H1 (cell line): ENCODE data around the gene XPO6.

Source experiments
- BCL11A ChIP-seq, 2 experiments: IDR thresholded peaks; one replicate each; pipeline ENCODE4 v1.6.1; 2011; ENCODE audit warnings: low read depth in 2 of 2, low read length in 2 of 2, mild to moderate bottlenecking in 2 of 2
- CBX8 ChIP-seq: fragments of 300-800, 300-1000 bp; sonication (generic); IDR thresholded peaks from 2 replicates; pipeline ENCODE4 v1.7.1; 2016; ENCODE audit warnings: low read depth, low read length, borderline replicate concordance
- CREB1 ChIP-seq: IDR thresholded peaks from 2 replicates; pipeline ENCODE4 v1.6.1; 2012; ENCODE audit warnings: inconsistent platforms
- EP300 ChIP-seq, 2 experiments: IDR thresholded peaks; 1 replicate in 1 of 2; 2 replicates in 1 of 2; pipeline ENCODE4 v1.6.1; 2011 to 2012; ENCODE audit warnings: low read depth in 2 of 2, low read length in 2 of 2, mild to moderate bottlenecking in 2 of 2, borderline replicate concordance in 1 of 2, inconsistent platforms in 1 of 2, moderate library complexity in 1 of 2
- EZH2 ChIP-seq: fragments of 200-600 bp; sonication (generic); IDR thresholded peaks from 2 replicates; pipeline ENCODE4 v1.7.1; 2012; ENCODE audit warnings: low read depth, mild to moderate bottlenecking, moderate library complexity, low read length, inconsistent platforms; ENCODE audit not compliant: severe bottlenecking
- POLR2A ChIP-seq, 2 experiments: IDR thresholded peaks; 1 replicate in 1 of 2; 2 replicates in 1 of 2; pipeline ENCODE4 v1.6.1; 2011; ENCODE audit warnings: low read depth in 2 of 2, low read length in 2 of 2, mild to moderate bottlenecking in 2 of 2; ENCODE audit errors: control extremely low read depth in 1 of 2
- RFX5 ChIP-seq: IDR thresholded peaks from 2 replicates; pipeline ENCODE4 v1.6.1; 2011; ENCODE audit warnings: low read depth, low read length, improper control_type of control experiment, borderline replicate concordance
- RXRA ChIP-seq: IDR thresholded peaks from 2 replicates; pipeline ENCODE4 v1.6.1; 2011; ENCODE audit warnings: low read depth, mild to moderate bottlenecking, low read length, moderate library complexity; ENCODE audit not compliant: insufficient read depth
- SP2 ChIP-seq: IDR thresholded peaks from 2 replicates; pipeline ENCODE4 v1.6.1; 2012; ENCODE audit warnings: mild to moderate bottlenecking, low read length, inconsistent platforms
- SUZ12 ChIP-seq: fragments of 200-600 bp; sonication (generic); IDR thresholded peaks from 2 replicates; pipeline ENCODE4 v1.6.1; 2012; ENCODE audit warnings: mild to moderate bottlenecking, inconsistent platforms, low read length, moderate library complexity, mixed read lengths
- TAF1 ChIP-seq: IDR thresholded peaks from 2 replicates; pipeline ENCODE4 v1.6.1; 2011; ENCODE audit warnings: mild to moderate bottlenecking, low read depth, low read length
- YY1 ChIP-seq: IDR thresholded peaks from 2 replicates; pipeline ENCODE4 v1.6.1; 2011; ENCODE audit warnings: low read depth, mild to moderate bottlenecking, low read length
- ZNF274 ChIP-seq: IDR thresholded peaks from 2 replicates; pipeline ENCODE4 v1.7.0; 2012; ENCODE audit warnings: low read length, borderline replicate concordance; ENCODE audit errors: extremely low read depth
- TF ChIP-seq, protein P1 (sequence below), 3 experiments: IDR thresholded peaks; 1 replicate in 2 of 3; 2 replicates in 1 of 3; pipeline versions ENCODE4 v1.5.1 to v1.6.1; 2011; ENCODE audit warnings: low read length in 3 of 3, mild to moderate bottlenecking in 3 of 3, inconsistent platforms in 2 of 3, low read depth in 1 of 3, moderate library complexity in 1 of 3; ENCODE audit not compliant: insufficient read depth in 1 of 3; ENCODE audit errors: control extremely low read depth in 1 of 3

DNA sequence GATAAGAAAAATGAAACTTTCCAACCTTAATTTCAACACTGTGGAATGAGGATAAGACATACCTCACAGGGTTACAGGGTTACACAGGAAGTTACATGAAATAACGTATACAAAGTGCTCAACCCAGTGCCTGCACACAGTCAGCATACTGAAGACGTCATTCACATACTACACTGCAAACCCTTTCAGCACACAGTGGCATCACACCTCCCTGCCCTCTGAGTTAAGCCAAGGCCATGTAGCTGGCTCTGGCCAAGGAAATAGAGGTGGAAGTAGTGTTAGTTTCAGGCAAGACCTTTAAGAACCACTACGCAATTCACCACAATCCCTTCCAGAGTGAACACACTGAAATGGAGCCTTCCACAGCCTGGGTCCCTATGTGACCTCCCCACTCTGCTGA lies 101.7 kb downstream of the XPO6 start:
- TF ChIP-seq POLR2A (IDR thresholded peaks at IDR 0.05; ENCODE audit: control extremely low read depth in 1 of 2, low read depth in 2 of 2, low read length in 2 of 2) (no peak), BCL11A (IDR thresholded peaks at IDR 0.05; ENCODE audit: low read depth in 2 of 2, low read length in 2 of 2) (no peak), SUZ12 (no peak), SP2 (no peak), EZH2 (no peak), ZNF274 (no peak), RFX5 (no peak), EP300 (IDR thresholded peaks at IDR 0.05; ENCODE audit: borderline replicate concordance in 1 of 2, low read depth in 2 of 2, low read length in 2 of 2) (no peak), RXRA (no peak), TAF1 (no peak), CREB1 (no peak), YY1 (no peak), CBX8 (no peak)
- TF ChIP-seq, protein P1, sequence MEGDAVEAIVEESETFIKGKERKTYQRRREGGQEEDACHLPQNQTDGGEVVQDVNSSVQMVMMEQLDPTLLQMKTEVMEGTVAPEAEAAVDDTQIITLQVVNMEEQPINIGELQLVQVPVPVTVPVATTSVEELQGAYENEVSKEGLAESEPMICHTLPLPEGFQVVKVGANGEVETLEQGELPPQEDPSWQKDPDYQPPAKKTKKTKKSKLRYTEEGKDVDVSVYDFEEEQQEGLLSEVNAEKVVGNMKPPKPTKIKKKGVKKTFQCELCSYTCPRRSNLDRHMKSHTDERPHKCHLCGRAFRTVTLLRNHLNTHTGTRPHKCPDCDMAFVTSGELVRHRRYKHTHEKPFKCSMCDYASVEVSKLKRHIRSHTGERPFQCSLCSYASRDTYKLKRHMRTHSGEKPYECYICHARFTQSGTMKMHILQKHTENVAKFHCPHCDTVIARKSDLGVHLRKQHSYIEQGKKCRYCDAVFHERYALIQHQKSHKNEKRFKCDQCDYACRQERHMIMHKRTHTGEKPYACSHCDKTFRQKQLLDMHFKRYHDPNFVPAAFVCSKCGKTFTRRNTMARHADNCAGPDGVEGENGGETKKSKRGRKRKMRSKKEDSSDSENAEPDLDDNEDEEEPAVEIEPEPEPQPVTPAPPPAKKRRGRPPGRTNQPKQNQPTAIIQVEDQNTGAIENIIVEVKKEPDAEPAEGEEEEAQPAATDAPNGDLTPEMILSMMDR (IDR thresholded peaks at IDR 0.05; ENCODE audit: control extremely low read depth in 1 of 3, insufficient read depth in 1 of 3, low read depth in 1 of 3, low read length in 3 of 3): no peak
